Measurements from ENCODE around the gene MTMR6.

GRCh38 chr13:25306671-25307464 is 19.6 kb upstream of the MTMR6 start:
- TF ChIP-seq CTCF (IDR thresholded peaks at IDR 0.05) (no peak), POLR2A (IDR thresholded peaks at IDR 0.05) (no peak)

Data from tibial nerve (tissue), 3 donors.